Measurements from ENCODE around the gene FAM241B.

FAM241B gene

GRCh38 chr10:69614130-69614529 is 15.9 kb upstream of the FAM241B start:
- no peaks in the 10 kb centered on the region for H3K79me2 ChIP-seq (ENCODE audit: low read length)
- H3K9ac ChIP-seq (ENCODE audit: low read length) = no peak overlapping the region
- H3K9me3 ChIP-seq (replicated peaks; ENCODE audit: insufficient read depth, low read length) = no peaks in the 10 kb centered on the region
- no peak overlapping the region for H3K4me2 ChIP-seq (ENCODE audit: low read depth, low read length)
- no peak overlapping the region for H3K27ac ChIP-seq (ENCODE audit: low read length)
- no peaks in the 10 kb centered on the region for H3K9me2 ChIP-seq (replicated peaks; ENCODE audit: insufficient read depth, low read length)
- no peaks in the 10 kb centered on the region for H3K4me1 ChIP-seq (ENCODE audit: low read length)
- no peak overlapping the region for H3K4me3 ChIP-seq (ENCODE audit: low read length)
- TF ChIP-seq, protein P1, sequence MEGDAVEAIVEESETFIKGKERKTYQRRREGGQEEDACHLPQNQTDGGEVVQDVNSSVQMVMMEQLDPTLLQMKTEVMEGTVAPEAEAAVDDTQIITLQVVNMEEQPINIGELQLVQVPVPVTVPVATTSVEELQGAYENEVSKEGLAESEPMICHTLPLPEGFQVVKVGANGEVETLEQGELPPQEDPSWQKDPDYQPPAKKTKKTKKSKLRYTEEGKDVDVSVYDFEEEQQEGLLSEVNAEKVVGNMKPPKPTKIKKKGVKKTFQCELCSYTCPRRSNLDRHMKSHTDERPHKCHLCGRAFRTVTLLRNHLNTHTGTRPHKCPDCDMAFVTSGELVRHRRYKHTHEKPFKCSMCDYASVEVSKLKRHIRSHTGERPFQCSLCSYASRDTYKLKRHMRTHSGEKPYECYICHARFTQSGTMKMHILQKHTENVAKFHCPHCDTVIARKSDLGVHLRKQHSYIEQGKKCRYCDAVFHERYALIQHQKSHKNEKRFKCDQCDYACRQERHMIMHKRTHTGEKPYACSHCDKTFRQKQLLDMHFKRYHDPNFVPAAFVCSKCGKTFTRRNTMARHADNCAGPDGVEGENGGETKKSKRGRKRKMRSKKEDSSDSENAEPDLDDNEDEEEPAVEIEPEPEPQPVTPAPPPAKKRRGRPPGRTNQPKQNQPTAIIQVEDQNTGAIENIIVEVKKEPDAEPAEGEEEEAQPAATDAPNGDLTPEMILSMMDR (IDR thresholded peaks at IDR 0.05; ENCODE audit: low read length) = no peak
- TF ChIP-seq EZH2phosphoT487 (IDR thresholded peaks at IDR 0.05; ENCODE audit: low read length) (no peak), EZH2 (optimal IDR thresholded peaks at IDR 0.05; ENCODE audit: low read depth, low read length) (no peak)
- H4K20me1 ChIP-seq (ENCODE audit: insufficient read depth, low read length) = no peaks in the 10 kb centered on the region
- no peaks in the 10 kb centered on the region for H3F3A ChIP-seq (ENCODE audit: insufficient read depth, low read length)
- no peak overlapping the region for H2AFZ ChIP-seq (ENCODE audit: low read length)
- DNase-seq = no peak
- H3K27me3 ChIP-seq (replicated peaks; ENCODE audit: insufficient read depth, low read length) = 0 out of 2 replicates have a peak, but pooled peaks cover 3% of the 10 kb centered on the region
- no peaks in the 10 kb centered on the region for H3K36me3 ChIP-seq (replicated peaks; ENCODE audit: insufficient read depth, low read length)

GRCh38 chr10:69616358-69616757 is 13.7 kb upstream of the FAM241B start:
- DNase-seq = no peak
- Histone ChIP-seq H4K20me1 (ENCODE audit: insufficient read depth, low read length) (no peaks in the 10 kb centered on the region), H3K4me1 (ENCODE audit: low read length) (no peaks in the 10 kb centered on the region), H3K9me2 (replicated peaks; ENCODE audit: insufficient read depth, low read length) (no peaks in the 10 kb centered on the region), H3F3A (ENCODE audit: insufficient read depth, low read length) (no peaks in the 10 kb centered on the region), H3K9me3 (replicated peaks; ENCODE audit: insufficient read depth, low read length) (no peaks in the 10 kb centered on the region), H3K36me3 (replicated peaks; ENCODE audit: insufficient read depth, low read length) (no peaks in the 10 kb centered on the region), H3K4me2 (ENCODE audit: low read depth, low read length) (no peak overlapping the region), H3K27ac (ENCODE audit: low read length) (no peak overlapping the region), H3K27me3 (replicated peaks; ENCODE audit: insufficient read depth, low read length) (peaks cover 3% of the 10 kb centered on the region; the same call in 1 of the 2 replicates), H3K9ac (ENCODE audit: low read length) (no peak overlapping the region), H3K79me2 (ENCODE audit: low read length) (no peaks in the 10 kb centered on the region), H2AFZ (ENCODE audit: low read length) (no peak overlapping the region), H3K4me3 (ENCODE audit: low read length) (no peak overlapping the region)
- TF ChIP-seq EZH2 (optimal IDR thresholded peaks at IDR 0.05; ENCODE audit: low read depth, low read length) (no peak), EZH2phosphoT487 (IDR thresholded peaks at IDR 0.05; ENCODE audit: low read length) (no peak)
- TF ChIP-seq, protein P1 (IDR thresholded peaks at IDR 0.05; ENCODE audit: low read length) = no peak

DNA sequence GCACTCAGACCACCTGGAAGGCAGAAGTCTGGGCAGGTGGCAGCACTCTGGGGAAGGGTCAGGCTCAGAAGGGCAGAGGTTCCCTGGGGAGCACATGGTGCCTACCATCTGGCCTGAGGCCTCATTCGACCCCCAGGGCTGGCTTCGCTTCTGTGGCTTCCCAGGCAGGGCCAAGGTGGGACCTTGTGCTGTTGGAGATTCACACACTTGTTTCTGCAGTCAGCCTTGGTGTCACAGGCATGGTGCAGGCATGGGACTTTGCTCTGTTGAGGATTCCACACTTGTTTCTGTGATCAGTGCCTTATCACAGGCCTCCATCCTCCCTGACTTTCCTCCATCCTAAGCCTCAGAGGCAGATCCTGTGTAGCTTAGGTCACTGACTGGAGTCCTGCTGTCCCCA is 11.3 kb upstream of the FAM241B start:
- no peaks in the 10 kb centered on the region for H3K4me1 ChIP-seq (ENCODE audit: low read length)
- no peaks in the 10 kb centered on the region for H4K20me1 ChIP-seq (ENCODE audit: insufficient read depth, low read length)
- no peak overlapping the region for H2AFZ ChIP-seq (ENCODE audit: low read length)
- H3K36me3 ChIP-seq (replicated peaks; ENCODE audit: insufficient read depth, low read length) = no peaks in the 10 kb centered on the region
- H3K4me2 ChIP-seq (ENCODE audit: low read depth, low read length) = no peak overlapping the region
- H3K79me2 ChIP-seq (ENCODE audit: low read length) = no peaks in the 10 kb centered on the region
- TF ChIP-seq EZH2phosphoT487 (IDR thresholded peaks at IDR 0.05; ENCODE audit: low read length) (no peak), EZH2 (optimal IDR thresholded peaks at IDR 0.05; ENCODE audit: low read depth, low read length) (no peak)
- TF ChIP-seq, protein P1 (IDR thresholded peaks at IDR 0.05; ENCODE audit: low read length) = no peak
- no peaks in the 10 kb centered on the region for H3K9me3 ChIP-seq (replicated peaks; ENCODE audit: insufficient read depth, low read length)
- no peak overlapping the region for H3K4me3 ChIP-seq (ENCODE audit: low read length)
- peaks cover 16% of the 10 kb centered on the region; the same call in 1 of the 2 replicates for H3K27me3 ChIP-seq (replicated peaks; ENCODE audit: insufficient read depth, low read length)
- H3K27ac ChIP-seq (ENCODE audit: low read length) = no peak overlapping the region
- DNase-seq = no peak
- no peaks in the 10 kb centered on the region for H3K9me2 ChIP-seq (replicated peaks; ENCODE audit: insufficient read depth, low read length)
- H3F3A ChIP-seq (ENCODE audit: insufficient read depth, low read length) = no peaks in the 10 kb centered on the region
- no peak overlapping the region for H3K9ac ChIP-seq (ENCODE audit: low read length)

Measured in MM.1S (cell line).